HepG2 (cell line): ENCODE results near the gene RFX2. TPM values are rescaled to one million over a fixed set of nuclear protein-coding genes. Genes with fewer than 3 reads are reported as not detected.

Experiments
- ATAC-seq: fragments of 200-7000 bp; cut with Tn5 transposase; 3 replicates; pipeline ENCODE4 v1.9.1; 2020; ENCODE audit warnings: mild to moderate bottlenecking, moderate library complexity
- BruUV-seq: library from RNA; stranded (reverse); fragments of 400-500 nt; replicated peaks from 2 replicates; lab custom pipeline; 2021; lab: Mats Ljungman, UMichigan
- CTCF ChIA-PET: fragments of 300-600 bp; formaldehyde crosslinking; extraction: SDS; loops from one replicate; lab custom pipeline; 2021; ENCODE audit warnings: low total read pairs, inconsistent platforms, low intra/inter-chr PET ratio; lab: Yijun Ruan, JAX
- POLR2A ChIA-PET: fragments of 350-600 bp; sonication (Branson Sonifier 250); formaldehyde crosslinking; loops from one replicate; lab custom pipeline; 2020; ENCODE audit warnings: antibody characterized with exemption, inconsistent platforms; lab: Yijun Ruan, JAX
- DNase-seq: peaks from one replicate; pipeline ENCODE4 v3.0.0-alpha.2; 2015; ENCODE audit warnings: low spot score
- FAIRE-seq: peaks from 3 replicates; lab custom pipeline; 2011; peaks lifted over from hg19 to GRCh38; lab: Jason Lieb, UNC
- H2AFZ ChIP-seq: one replicate; pipeline ENCODE4 v1.6.1; 2011; ENCODE audit warnings: low read length, inconsistent platforms
- H3K27ac ChIP-seq: fragments of 300-600 bp; 3 replicates; pipeline ENCODE4 v1.8.0; 2011; ENCODE audit warnings: mixed run types, mild to moderate bottlenecking, mixed read lengths, low read length, inconsistent platforms; ENCODE audit not compliant: insufficient read depth; ENCODE audit errors: extremely low read length
- H3K27me3 ChIP-seq, 2 experiments: fragments of 200-600 bp in 1 of 2; 2 replicates in 1 of 2; 3 replicates in 1 of 2; pipeline versions ENCODE4 v1.6.0 to v1.8.0; 2011; ENCODE audit warnings: low read length in 2 of 2, mild to moderate bottlenecking in 2 of 2, moderate library complexity in 2 of 2, inconsistent platforms in 1 of 2; ENCODE audit not compliant: insufficient read depth in 2 of 2, control insufficient read depth in 1 of 2
- H3K36me3 ChIP-seq, 2 experiments: fragments of 200-600 bp in 1 of 2; replicated peaks in 1 of 2; 2 replicates in 1 of 2; 3 replicates in 1 of 2; pipeline versions ENCODE4 v1.5.1 to v1.8.0; 2011; ENCODE audit warnings: low read length in 2 of 2, inconsistent platforms in 1 of 2; ENCODE audit not compliant: insufficient read depth in 2 of 2, control insufficient read depth in 1 of 2
- H3K4me1 ChIP-seq: 2 replicates; pipeline ENCODE4 v1.5.1; 2012; ENCODE audit warnings: low read length, inconsistent platforms; ENCODE audit not compliant: insufficient read depth
- H3K4me2 ChIP-seq: 2 replicates; pipeline ENCODE4 v1.6.0; 2011; ENCODE audit warnings: low read depth, low read length, inconsistent platforms
- H3K4me3 ChIP-seq, 3 experiments: fragments of 200-600 bp in 1 of 3; sonication (generic), shearing (Covaris generic) in 1 of 3; replicated peaks in 1 of 3; 2 replicates each; pipeline ENCODE4 v1.5.1; 2011 to 2016; ENCODE audit warnings: low read length in 3 of 3, inconsistent platforms in 2 of 3, low read depth in 2 of 3, mild to moderate bottlenecking in 2 of 3, control low read depth in 1 of 3, mixed read lengths in 1 of 3; ENCODE audit not compliant: insufficient read depth in 1 of 3
- H3K79me2 ChIP-seq: one replicate; pipeline ENCODE4 v1.6.1; 2011; ENCODE audit warnings: low read length, inconsistent platforms; ENCODE audit not compliant: insufficient read depth
- H3K9ac ChIP-seq: 2 replicates; pipeline ENCODE4 v1.6.0; 2011; ENCODE audit warnings: mild to moderate bottlenecking, low read depth, low read length, inconsistent platforms; ENCODE audit not compliant: insufficient read depth
- H3K9me3 ChIP-seq: 2 replicates; pipeline ENCODE4 v1.5.1; 2012; ENCODE audit warnings: mild to moderate bottlenecking, low read length
- H4K20me1 ChIP-seq: 2 replicates; pipeline ENCODE4 v1.6.0; 2011; ENCODE audit warnings: inconsistent platforms, mild to moderate bottlenecking, low read length, moderate library complexity; ENCODE audit not compliant: insufficient read depth
- PRMT3 ChIP-seq: sonication (generic); formaldehyde crosslinking; IDR thresholded peaks from 2 replicates; pipeline ENCODE4 v1.8.1; 2022; ENCODE audit warnings: low read depth, mild to moderate bottlenecking, moderate library complexity, missing genetic modification reagents, borderline replicate concordance
- SIX4 ChIP-seq: sonication (generic); formaldehyde crosslinking; IDR thresholded peaks from 2 replicates; pipeline ENCODE4 v1.4.0; 2020; ENCODE audit warnings: missing genetic modification reagents
- ZBTB38 ChIP-seq: sonication (generic); formaldehyde crosslinking; IDR thresholded peaks from 2 replicates; pipeline ENCODE4 v1.5.1; 2020; ENCODE audit warnings: mild to moderate bottlenecking, missing genetic modification reagents
- ZFP41 ChIP-seq: sonication (generic); formaldehyde crosslinking; IDR thresholded peaks from 2 replicates; pipeline ENCODE4 v1.4.0; 2020; ENCODE audit warnings: mild to moderate bottlenecking, missing genetic modification reagents, borderline replicate concordance
- ZNF274 ChIP-seq: sonication (generic); formaldehyde crosslinking; IDR thresholded peaks from 2 replicates; pipeline ENCODE4 v1.5.1; 2020; ENCODE audit warnings: mild to moderate bottlenecking, missing genetic modification reagents
- ZNF44 ChIP-seq: sonication (generic); formaldehyde crosslinking; IDR thresholded peaks from 2 replicates; pipeline ENCODE4 v1.5.1; 2020; ENCODE audit warnings: mild to moderate bottlenecking, missing genetic modification reagents
- ZNF776 ChIP-seq: sonication (generic); formaldehyde crosslinking; IDR thresholded peaks from 2 replicates; pipeline ENCODE4 v1.4.0; 2020; ENCODE audit warnings: mild to moderate bottlenecking, missing genetic modification reagents
- WGBS: methylation state at CpG from one replicate; pipeline ENCODE4 v1.1.6; 2017; ENCODE audit warnings: low lambda C conversion rate; 5-methylcytosine and 5-hydroxymethylcytosine counted together
- in situ Hi-C: cut with HindIII; loops from 2 replicates; pipeline ENCODE4 v1.10.0; 2017; ENCODE audit warnings: low pct_unique_long_range_greater_than_20kb; ENCODE audit not compliant: extremely low pct_ligation_motif_present
- intact Hi-C: fragments of 100-400 bp; cut with micrococcal nuclease; formaldehyde crosslinking; loops from one replicate; pipeline ENCODE4 v1.10.0; 2022; ENCODE audit not compliant: unreplicated experiment
- polyA plus RNA-seq, 8 experiments: library from polyadenylated mRNA; depleted of rRNA in 3 of 8; stranded (reverse) in 7 of 8; unstranded in 1 of 8; fragments of >200 nt; fragmentation: Illumina TruSeq in 4 of 8; extraction: Trizol in 4 of 8; gene quantifications; 2 replicates each; pipeline versions ENCODE4 v1.2.1 to v1.2.3, GENCODE V29; 2011 to 2016; ENCODE audit warnings: low read depth in 4 of 8, missing spikeins in 1 of 8, mixed read lengths in 1 of 8; ENCODE audit not compliant: insufficient read depth in 1 of 8
- total RNA-seq, 5 experiments: library from RNA; depleted of rRNA; stranded (reverse); fragments of >200 nt; fragmentation: Illumina TruSeq; extraction: Trizol; gene quantifications; 2 replicates each; pipeline ENCODE4 v1.2.3, GENCODE V29; 2016; ENCODE audit warnings: low read depth in 1 of 5
- TF ChIP-seq, protein P1 (sequence below): sonication (generic); formaldehyde crosslinking; IDR thresholded peaks from 2 replicates; pipeline ENCODE4 v1.8.1; 2023; ENCODE audit warnings: mild to moderate bottlenecking, missing genetic modification reagents
- TF ChIP-seq, protein P2 (sequence below): sonication (generic); formaldehyde crosslinking; IDR thresholded peaks from 2 replicates; pipeline ENCODE4 v1.4.0; 2020; ENCODE audit warnings: missing genetic modification reagents, borderline replicate concordance
- TF ChIP-seq, protein P3 (sequence below): fragments of 450-650 bp; IDR thresholded peaks from 2 replicates; pipeline ENCODE4 v1.6.1; 2017
- TF ChIP-seq, protein P4 (sequence below), 2 experiments: sonication (generic) in 1 of 2; formaldehyde crosslinking in 1 of 2; IDR thresholded peaks; 2 replicates each; pipeline versions ENCODE4 v1.4.0 to v1.6.1; 2018 to 2020; ENCODE audit warnings: missing genetic modification reagents in 2 of 2, borderline replicate concordance in 1 of 2, low read depth in 1 of 2, mild to moderate bottlenecking in 1 of 2, missing biosample characterization in 1 of 2
- TF ChIP-seq, protein P5 (sequence below): sonication (generic); formaldehyde crosslinking; conservative IDR thresholded peaks from 2 replicates; pipeline ENCODE4 v1.4.0; 2020; ENCODE audit warnings: missing genetic modification reagents

RFX2 gene
- total and polyA plus RNA-seq, 2 of the 13 experiments (the other 11 are each of a cell fraction or from before 2014, with no cell fraction given), result 2.8 to 3.3 TPM

DNA sequence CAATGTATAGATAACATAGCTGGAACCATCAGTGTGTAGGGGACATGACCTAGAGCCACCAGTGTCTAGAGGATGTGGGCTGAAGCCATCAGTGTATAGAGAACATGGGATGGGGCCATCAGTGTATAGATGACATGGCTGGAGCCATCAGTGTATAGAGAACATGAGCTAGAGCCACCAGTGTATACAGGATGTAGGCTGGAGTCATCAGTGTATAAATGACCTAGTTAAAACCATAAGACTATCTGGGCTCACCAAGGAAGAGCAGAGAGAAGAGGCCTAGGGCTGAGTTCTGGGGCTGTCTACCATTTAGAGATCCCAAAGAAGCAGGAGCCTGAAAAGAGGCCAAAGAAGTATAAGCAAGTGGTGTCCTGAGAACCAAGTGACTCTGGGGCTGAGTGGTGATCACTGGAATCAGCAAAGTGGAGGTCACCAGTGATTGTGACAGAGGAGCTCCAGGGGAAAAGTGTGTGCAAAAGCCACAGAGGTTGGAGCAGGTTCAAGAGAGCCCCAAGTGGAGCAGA lies 41.0 kb downstream of the RFX2 start (continued):
- TF ChIP-seq, protein P1, sequence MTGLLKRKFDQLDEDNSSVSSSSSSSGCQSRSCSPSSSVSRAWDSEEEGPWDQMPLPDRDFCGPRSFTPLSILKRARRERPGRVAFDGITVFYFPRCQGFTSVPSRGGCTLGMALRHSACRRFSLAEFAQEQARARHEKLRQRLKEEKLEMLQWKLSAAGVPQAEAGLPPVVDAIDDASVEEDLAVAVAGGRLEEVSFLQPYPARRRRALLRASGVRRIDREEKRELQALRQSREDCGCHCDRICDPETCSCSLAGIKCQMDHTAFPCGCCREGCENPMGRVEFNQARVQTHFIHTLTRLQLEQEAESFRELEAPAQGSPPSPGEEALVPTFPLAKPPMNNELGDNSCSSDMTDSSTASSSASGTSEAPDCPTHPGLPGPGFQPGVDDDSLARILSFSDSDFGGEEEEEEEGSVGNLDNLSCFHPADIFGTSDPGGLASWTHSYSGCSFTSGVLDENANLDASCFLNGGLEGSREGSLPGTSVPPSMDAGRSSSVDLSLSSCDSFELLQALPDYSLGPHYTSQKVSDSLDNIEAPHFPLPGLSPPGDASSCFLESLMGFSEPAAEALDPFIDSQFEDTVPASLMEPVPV (CRISPR knock-in tag), result no peak
- TF ChIP-seq ZNF44 (CRISPR knock-in tag) (no peak), ZNF776 (no peak), ZFP41 (CRISPR knock-in tag) (no peak), ZBTB38 (CRISPR knock-in tag) (no peak)
- TF ChIP-seq, protein P2, sequence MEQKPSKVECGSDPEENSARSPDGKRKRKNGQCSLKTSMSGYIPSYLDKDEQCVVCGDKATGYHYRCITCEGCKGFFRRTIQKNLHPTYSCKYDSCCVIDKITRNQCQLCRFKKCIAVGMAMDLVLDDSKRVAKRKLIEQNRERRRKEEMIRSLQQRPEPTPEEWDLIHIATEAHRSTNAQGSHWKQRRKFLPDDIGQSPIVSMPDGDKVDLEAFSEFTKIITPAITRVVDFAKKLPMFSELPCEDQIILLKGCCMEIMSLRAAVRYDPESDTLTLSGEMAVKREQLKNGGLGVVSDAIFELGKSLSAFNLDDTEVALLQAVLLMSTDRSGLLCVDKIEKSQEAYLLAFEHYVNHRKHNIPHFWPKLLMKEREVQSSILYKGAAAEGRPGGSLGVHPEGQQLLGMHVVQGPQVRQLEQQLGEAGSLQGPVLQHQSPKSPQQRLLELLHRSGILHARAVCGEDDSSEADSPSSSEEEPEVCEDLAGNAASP (CRISPR knock-in tag), result no peak
- TF ChIP-seq, protein P3, sequence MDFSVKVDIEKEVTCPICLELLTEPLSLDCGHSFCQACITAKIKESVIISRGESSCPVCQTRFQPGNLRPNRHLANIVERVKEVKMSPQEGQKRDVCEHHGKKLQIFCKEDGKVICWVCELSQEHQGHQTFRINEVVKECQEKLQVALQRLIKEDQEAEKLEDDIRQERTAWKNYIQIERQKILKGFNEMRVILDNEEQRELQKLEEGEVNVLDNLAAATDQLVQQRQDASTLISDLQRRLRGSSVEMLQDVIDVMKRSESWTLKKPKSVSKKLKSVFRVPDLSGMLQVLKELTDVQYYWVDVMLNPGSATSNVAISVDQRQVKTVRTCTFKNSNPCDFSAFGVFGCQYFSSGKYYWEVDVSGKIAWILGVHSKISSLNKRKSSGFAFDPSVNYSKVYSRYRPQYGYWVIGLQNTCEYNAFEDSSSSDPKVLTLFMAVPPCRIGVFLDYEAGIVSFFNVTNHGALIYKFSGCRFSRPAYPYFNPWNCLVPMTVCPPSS, result no peak

DNA sequence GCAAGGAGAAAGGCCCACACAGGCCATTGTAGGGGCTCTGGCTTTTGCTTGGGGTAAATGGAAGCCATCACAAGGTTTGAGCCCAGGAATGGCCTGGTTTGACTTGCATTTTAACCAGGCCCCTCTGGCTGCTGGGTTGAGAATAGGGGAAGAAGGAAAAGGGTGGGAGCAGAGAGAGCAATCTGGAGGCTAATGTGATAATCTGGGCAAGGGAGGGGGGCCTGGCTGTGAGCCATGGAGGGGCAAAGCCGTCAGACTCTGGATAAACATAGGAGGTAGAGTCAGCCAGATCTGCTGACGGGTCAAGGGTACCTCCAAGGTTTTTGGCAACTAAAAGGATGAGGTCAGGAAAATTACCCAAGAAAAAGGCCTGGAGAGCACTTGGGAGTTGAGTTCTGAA lies 41.6 kb downstream of the RFX2 start:
- POLR2A ChIA-PET, result no interaction called here
- H3K9me3 ChIP-seq, result no peaks in the 10 kb centered on the region
- no peak for DNase-seq
- in situ Hi-C loops (no loop called here), intact Hi-C loops (no loop called here)
- H2AFZ ChIP-seq, result no peak overlapping the region
- 33% methylated on average over 2 of the region's 2 CpGs for WGBS
- no peak overlapping the region for H3K4me3 ChIP-seq
- peaks cover 43% of the 10 kb centered on the region for H3K4me1 ChIP-seq
- no TSS peak for BruUV-seq
- no peaks in the 10 kb centered on the region for H3K79me2 ChIP-seq
- FAIRE-seq, result no peak
- 0 out of 5 replicates have a peak, but pooled peaks cover 0 to 4% of the 10 kb centered on the region in 2 experiments for H3K27me3 ChIP-seq
- H4K20me1 ChIP-seq, result no peaks in the 10 kb centered on the region
- H3K4me2 ChIP-seq, result no peak overlapping the region
- ATAC-seq, result no peak
- no peak overlapping the region for H3K9ac ChIP-seq
- no peaks in the 10 kb centered on the region for H3K36me3 ChIP-seq
- no peak overlapping the region for H3K27ac ChIP-seq
- CTCF ChIA-PET, result no interaction called here
- TF ChIP-seq, protein P4, sequence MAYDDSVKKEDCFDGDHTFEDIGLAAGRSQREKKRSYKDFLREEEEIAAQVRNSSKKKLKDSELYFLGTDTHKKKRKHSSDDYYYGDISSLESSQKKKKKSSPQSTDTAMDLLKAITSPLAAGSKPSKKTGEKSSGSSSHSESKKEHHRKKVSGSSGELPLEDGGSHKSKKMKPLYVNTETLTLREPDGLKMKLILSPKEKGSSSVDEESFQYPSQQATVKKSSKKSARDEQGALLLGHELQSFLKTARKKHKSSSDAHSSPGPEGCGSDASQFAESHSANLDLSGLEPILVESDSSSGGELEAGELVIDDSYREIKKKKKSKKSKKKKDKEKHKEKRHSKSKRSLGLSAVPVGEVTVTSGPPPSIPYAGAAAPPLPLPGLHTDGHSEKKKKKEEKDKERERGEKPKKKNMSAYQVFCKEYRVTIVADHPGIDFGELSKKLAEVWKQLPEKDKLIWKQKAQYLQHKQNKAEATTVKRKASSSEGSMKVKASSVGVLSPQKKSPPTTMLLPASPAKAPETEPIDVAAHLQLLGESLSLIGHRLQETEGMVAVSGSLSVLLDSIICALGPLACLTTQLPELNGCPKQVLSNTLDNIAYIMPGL (CRISPR knock-in tag; IDR thresholded peaks at IDR 0.05; ENCODE audit: borderline replicate concordance in 1 of 2, low read depth in 1 of 2), result no peak
- no peak for TF ChIP-seq ZNF274
- no peak for TF ChIP-seq SIX4 (CRISPR knock-in tag)
- TF ChIP-seq PRMT3, result no peak
- TF ChIP-seq, protein P5, sequence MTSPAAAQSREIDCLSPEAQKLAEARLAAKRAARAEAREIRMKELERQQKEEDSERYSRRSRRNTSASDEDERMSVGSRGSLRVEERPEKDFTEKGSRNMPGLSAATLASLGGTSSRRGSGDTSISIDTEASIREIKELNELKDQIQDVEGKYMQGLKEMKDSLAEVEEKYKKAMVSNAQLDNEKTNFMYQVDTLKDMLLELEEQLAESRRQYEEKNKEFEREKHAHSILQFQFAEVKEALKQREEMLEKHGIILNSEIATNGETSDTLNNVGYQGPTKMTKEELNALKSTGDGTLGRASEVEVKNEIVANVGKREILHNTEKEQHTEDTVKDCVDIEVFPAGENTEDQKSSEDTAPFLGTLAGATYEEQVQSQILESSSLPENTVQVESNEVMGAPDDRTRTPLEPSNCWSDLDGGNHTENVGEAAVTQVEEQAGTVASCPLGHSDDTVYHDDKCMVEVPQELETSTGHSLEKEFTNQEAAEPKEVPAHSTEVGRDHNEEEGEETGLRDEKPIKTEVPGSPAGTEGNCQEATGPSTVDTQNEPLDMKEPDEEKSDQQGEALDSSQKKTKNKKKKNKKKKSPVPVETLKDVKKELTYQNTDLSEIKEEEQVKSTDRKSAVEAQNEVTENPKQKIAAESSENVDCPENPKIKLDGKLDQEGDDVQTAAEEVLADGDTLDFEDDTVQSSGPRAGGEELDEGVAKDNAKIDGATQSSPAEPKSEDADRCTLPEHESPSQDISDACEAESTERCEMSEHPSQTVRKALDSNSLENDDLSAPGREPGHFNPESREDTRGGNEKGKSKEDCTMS (CRISPR knock-in tag), result no peak
